Smooth muscle cell (in vitro differentiated cells): Measurements from ENCODE around the gene CERK. TPM values are rescaled to one million over a fixed set of nuclear protein-coding genes. Genes with fewer than 3 reads are reported as not detected.

Experiments
- DNase-seq: peaks from one replicate; lab custom pipeline; 2025; ENCODE audit not compliant: unreplicated experiment; lab: John Stamatoyannopoulos, UW
- H2AFZ ChIP-seq: fragments of 200-600 bp; sonication (generic); 2 replicates; pipeline ENCODE4 v1.6.0; 2016; ENCODE audit warnings: antibody characterized with exemption, low read depth, mild to moderate bottlenecking
- H3F3A ChIP-seq: fragments of 200-600 bp; sonication (generic); 2 replicates; pipeline ENCODE4 v1.6.0; 2017; ENCODE audit warnings: antibody characterized with exemption, low read depth
- H3K27ac ChIP-seq: fragments of 200-600 bp; sonication (generic); 2 replicates; pipeline ENCODE4 v1.5.1; 2016; ENCODE audit warnings: low read depth, mild to moderate bottlenecking
- H3K27me3 ChIP-seq: fragments of 200-600 bp; sonication (generic); 2 replicates; pipeline ENCODE4 v1.6.1; 2016; ENCODE audit warnings: low read depth, mild to moderate bottlenecking
- H3K36me3 ChIP-seq: fragments of 200-600 bp; sonication (generic); 2 replicates; pipeline ENCODE4 v1.5.1; 2016; ENCODE audit warnings: low read depth
- H3K4me1 ChIP-seq: fragments of 200-600 bp; sonication (generic); 2 replicates; pipeline ENCODE4 v1.5.1; 2016; ENCODE audit warnings: low read depth
- H3K4me2 ChIP-seq: fragments of 200-600 bp; sonication (generic); 2 replicates; pipeline ENCODE4 v1.6.0; 2016; ENCODE audit warnings: mild to moderate bottlenecking
- H3K4me3 ChIP-seq: fragments of 200-600 bp; sonication (generic); 2 replicates; pipeline ENCODE4 v1.5.1; 2016; ENCODE audit warnings: mild to moderate bottlenecking
- H3K79me2 ChIP-seq: fragments of 200-600 bp; sonication (generic); 2 replicates; pipeline ENCODE4 v1.6.0; 2016; ENCODE audit warnings: low read depth, mild to moderate bottlenecking
- H3K9ac ChIP-seq: fragments of 200-600 bp; sonication (generic); 2 replicates; pipeline ENCODE4 v1.6.0; 2016; ENCODE audit warnings: low read depth
- H3K9me3 ChIP-seq: fragments of 200-600 bp; sonication (generic); replicated peaks from 2 replicates; pipeline ENCODE4 v1.5.1; 2016; ENCODE audit warnings: low read depth
- H4K20me1 ChIP-seq: fragments of 200-600 bp; sonication (generic); 2 replicates; pipeline ENCODE4 v1.6.0; 2016; ENCODE audit warnings: low read depth
- WGBS: methylation state at CpG from one replicate; pipeline ENCODE4 v1.1.7; 2016; ENCODE audit warnings: low lambda C conversion rate; 5-methylcytosine and 5-hydroxymethylcytosine counted together
- polyA plus RNA-seq: library from polyadenylated mRNA; unstranded; fragments of >200 nt; fragmentation: Nextera tagmentation; extraction: Ambion mirVana; gene quantifications from 2 replicates; pipeline ENCODE4 v1.2.1, GENCODE V29; 2016
- total RNA-seq: library from RNA; depleted of rRNA; stranded (reverse); fragments of >200 nt; gene quantifications from 2 replicates; pipeline ENCODE4 v1.2.3, GENCODE V29; 2014
- TF ChIP-seq, protein P1 (sequence below): fragments of 200-600 bp; sonication (generic); IDR thresholded peaks from 2 replicates; pipeline ENCODE4 v1.5.1; 2017; ENCODE audit warnings: borderline replicate concordance, mild to moderate bottlenecking, antibody characterized with exemption; ENCODE audit not compliant: insufficient read depth, poor library complexity, severe bottlenecking

The CERK gene
- total and polyA plus RNA-seq, 2 experiments from 2014 or later: 25.4 to 25.6 TPM

DNA sequence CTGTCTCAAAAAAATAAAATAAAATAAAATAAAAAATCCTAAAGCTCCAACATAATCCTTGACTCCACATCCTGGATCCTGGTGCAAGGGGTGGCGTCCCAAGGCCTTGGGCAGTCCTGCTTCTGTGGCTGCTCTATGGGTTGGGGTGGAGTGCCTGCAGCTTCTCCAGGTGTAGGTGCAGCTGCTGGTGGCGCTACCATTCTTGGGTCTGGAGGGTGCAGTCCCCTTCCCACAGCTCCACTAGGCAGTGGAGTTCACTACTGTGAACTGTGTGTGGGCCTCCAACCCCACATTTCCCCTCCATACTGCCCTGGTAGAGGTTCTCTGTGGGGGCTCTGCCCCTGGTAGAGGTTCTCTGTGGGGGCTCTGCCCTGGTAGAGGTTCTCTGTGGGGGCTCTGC lies 17.5 kb upstream of the CERK start:
- no peaks in the 10 kb centered on the region for H3K79me2 ChIP-seq
- DNase-seq: no peak
- H3F3A ChIP-seq: peaks cover 16% of the 10 kb centered on the region
- no peaks in the 10 kb centered on the region for H3K9me3 ChIP-seq
- H3K36me3 ChIP-seq: no peaks in the 10 kb centered on the region
- TF ChIP-seq, protein P1, sequence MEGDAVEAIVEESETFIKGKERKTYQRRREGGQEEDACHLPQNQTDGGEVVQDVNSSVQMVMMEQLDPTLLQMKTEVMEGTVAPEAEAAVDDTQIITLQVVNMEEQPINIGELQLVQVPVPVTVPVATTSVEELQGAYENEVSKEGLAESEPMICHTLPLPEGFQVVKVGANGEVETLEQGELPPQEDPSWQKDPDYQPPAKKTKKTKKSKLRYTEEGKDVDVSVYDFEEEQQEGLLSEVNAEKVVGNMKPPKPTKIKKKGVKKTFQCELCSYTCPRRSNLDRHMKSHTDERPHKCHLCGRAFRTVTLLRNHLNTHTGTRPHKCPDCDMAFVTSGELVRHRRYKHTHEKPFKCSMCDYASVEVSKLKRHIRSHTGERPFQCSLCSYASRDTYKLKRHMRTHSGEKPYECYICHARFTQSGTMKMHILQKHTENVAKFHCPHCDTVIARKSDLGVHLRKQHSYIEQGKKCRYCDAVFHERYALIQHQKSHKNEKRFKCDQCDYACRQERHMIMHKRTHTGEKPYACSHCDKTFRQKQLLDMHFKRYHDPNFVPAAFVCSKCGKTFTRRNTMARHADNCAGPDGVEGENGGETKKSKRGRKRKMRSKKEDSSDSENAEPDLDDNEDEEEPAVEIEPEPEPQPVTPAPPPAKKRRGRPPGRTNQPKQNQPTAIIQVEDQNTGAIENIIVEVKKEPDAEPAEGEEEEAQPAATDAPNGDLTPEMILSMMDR: no peak
- no peak overlapping the region for H3K9ac ChIP-seq
- no peak overlapping the region for H2AFZ ChIP-seq
- H3K27ac ChIP-seq: no peak overlapping the region
- 100% methylated on average over 2 of the region's 2 CpGs for WGBS
- no peak overlapping the region for H3K4me2 ChIP-seq
- H3K4me1 ChIP-seq: peaks cover 6% of the 10 kb centered on the region
- H3K27me3 ChIP-seq: no peaks in the 10 kb centered on the region
- no peak overlapping the region for H3K4me3 ChIP-seq
- H4K20me1 ChIP-seq: no peaks in the 10 kb centered on the region

- no peak overlapping the region for H3K4me3 ChIP-seq
- H3F3A ChIP-seq: peaks cover 10% of the 10 kb centered on the region
- no peak overlapping the region for H3K9ac ChIP-seq
- TF ChIP-seq, protein P1: no peak
- peaks cover 6% of the 10 kb centered on the region for H3K4me1 ChIP-seq
- H3K9me3 ChIP-seq: no peaks in the 10 kb centered on the region
- WGBS: 89% methylated on average over 6 of the region's 6 CpGs
- H3K79me2 ChIP-seq: no peaks in the 10 kb centered on the region
- peak overlapping the region; percentile 94 for H3K27ac ChIP-seq
- no peaks in the 10 kb centered on the region for H3K27me3 ChIP-seq
- H3K36me3 ChIP-seq: no peaks in the 10 kb centered on the region
- no peak for DNase-seq
- no peaks in the 10 kb centered on the region for H4K20me1 ChIP-seq
- no peak overlapping the region for H2AFZ ChIP-seq
- peak overlapping the region; percentile 39 for H3K4me2 ChIP-seq
Measured at GRCh38 chr22:46754826-46755225, 16.8 kb upstream of the CERK start.

GRCh38 chr22:46754110-46754799 lies 16.2 kb upstream of the CERK start:
- H2AFZ ChIP-seq: no peak overlapping the region
- H3K4me1 ChIP-seq: peaks cover 6% of the 10 kb centered on the region
- H3K4me3 ChIP-seq: no peak overlapping the region
- H3K9me3 ChIP-seq: no peaks in the 10 kb centered on the region
- TF ChIP-seq, protein P1: no peak
- peak; percentile 51 for DNase-seq
- peaks cover 10% of the 10 kb centered on the region for H3F3A ChIP-seq
- no peaks in the 10 kb centered on the region for H3K79me2 ChIP-seq
- H3K9ac ChIP-seq: peak overlapping the region; percentile 82
- H4K20me1 ChIP-seq: no peaks in the 10 kb centered on the region
- H3K36me3 ChIP-seq: no peaks in the 10 kb centered on the region
- H3K27ac ChIP-seq: peak overlapping the region; percentile 94
- H3K27me3 ChIP-seq: no peaks in the 10 kb centered on the region
- H3K4me2 ChIP-seq: peak overlapping the region; percentile 39
- WGBS: 14% methylated on average over 14 of the region's 14 CpGs

GRCh38 chr22:46753761-46754109 lies 15.7 kb upstream of the CERK start:
- no peaks in the 10 kb centered on the region for H3K9me3 ChIP-seq
- no peak overlapping the region for H2AFZ ChIP-seq
- H3K27me3 ChIP-seq: no peaks in the 10 kb centered on the region
- no peaks in the 10 kb centered on the region for H4K20me1 ChIP-seq
- no peaks in the 10 kb centered on the region for H3K79me2 ChIP-seq
- H3K27ac ChIP-seq: peak overlapping the region; percentile 94
- 88% methylated on average over 4 of the region's 4 CpGs for WGBS
- H3F3A ChIP-seq: peaks cover 10% of the 10 kb centered on the region
- no peaks in the 10 kb centered on the region for H3K36me3 ChIP-seq
- H3K4me1 ChIP-seq: peaks cover 6% of the 10 kb centered on the region
- H3K4me2 ChIP-seq: peak overlapping the region; percentile 27
- DNase-seq: no peak
- H3K4me3 ChIP-seq: no peak overlapping the region
- peak overlapping the region; percentile 82 for H3K9ac ChIP-seq
- TF ChIP-seq, protein P1: no peak
